GM18499 (cell line): ENCODE results near the gene ADAMTSL3.
"Not testable (repeated sequence)": the region's sequence is repeated elsewhere in the genome, so short reads cannot be mapped to it uniquely, and the experiment has no call there.

Experiments used
- ATAC-seq: cut with Tn5 transposase; IDR thresholded peaks from one replicate; pipeline ENCODE4 v1.9.1; 2021; ENCODE audit warnings: moderate number of reproducible peaks; ENCODE audit not compliant: insufficient read depth, unreplicated experiment

ADAMTSL3 gene

GRCh38 chr15:83943849-83944404 is 290.0 kb downstream of the ADAMTSL3 start:
- ATAC-seq, result no peak

DNA sequence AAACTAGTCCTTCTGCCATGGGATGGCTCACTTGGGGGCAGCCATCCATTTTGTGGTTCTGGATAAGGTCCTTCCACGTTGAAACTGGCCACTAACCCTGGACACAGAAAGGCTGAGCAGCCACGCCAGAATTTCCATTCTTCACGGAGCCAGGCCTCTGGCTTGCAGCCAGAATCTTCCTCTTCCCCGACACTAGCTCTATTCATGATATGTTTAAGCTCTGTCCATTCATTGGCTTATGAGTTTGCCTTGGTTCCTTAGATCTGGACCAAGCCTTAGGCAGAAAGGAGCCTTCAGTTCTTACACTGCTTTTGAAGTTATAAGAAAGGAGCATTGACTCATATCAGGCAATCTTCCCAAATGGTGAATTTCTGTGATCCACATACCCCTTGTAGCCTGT is 293.2 kb downstream of the ADAMTSL3 start:
- ATAC-seq, result no peak

DNA sequence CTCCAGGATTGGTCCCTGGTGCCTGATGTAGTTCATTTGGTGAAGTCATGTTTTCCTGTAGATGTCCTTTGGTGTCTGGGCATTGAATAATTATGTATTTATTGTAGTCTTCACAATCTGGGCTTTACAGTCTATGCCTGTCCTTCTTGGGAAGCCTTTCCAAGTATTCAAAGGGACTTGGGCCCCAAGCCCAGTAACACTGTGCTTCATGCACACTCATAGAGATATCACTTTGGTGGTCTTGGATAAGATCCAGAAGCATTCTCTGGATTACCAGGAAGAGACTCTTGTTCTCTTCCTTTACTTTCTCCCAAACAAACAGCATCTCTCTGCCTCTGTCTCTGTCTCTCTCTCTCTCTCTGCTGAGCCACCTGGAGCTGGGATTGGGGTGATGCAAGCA is 300.6 kb downstream of the ADAMTSL3 start:
- no peak for ATAC-seq

DNA sequence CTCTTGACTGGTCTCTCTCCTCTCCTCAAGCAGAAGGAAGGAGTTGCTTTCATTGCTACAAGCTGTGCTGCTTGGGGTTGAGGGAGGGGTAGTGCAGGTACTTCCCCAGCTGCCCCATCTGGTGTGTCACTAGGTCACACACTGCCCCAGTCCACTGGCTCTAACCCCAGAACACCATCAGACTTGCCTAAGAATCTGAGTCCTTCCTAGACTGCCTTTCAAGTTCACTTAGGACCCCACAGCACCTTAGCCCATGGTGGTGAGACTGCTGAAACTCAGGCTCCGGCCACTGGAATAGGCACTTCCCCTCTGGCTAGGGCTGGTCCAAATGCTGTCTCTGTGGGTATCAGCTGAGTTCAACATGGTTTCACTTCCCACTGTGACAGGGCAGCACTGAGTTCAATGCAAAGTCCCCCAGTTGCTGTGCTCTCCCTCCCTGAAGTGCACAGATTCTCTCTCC is 301.9 kb downstream of the ADAMTSL3 start:
- ATAC-seq, result peak; percentile 92

DNA sequence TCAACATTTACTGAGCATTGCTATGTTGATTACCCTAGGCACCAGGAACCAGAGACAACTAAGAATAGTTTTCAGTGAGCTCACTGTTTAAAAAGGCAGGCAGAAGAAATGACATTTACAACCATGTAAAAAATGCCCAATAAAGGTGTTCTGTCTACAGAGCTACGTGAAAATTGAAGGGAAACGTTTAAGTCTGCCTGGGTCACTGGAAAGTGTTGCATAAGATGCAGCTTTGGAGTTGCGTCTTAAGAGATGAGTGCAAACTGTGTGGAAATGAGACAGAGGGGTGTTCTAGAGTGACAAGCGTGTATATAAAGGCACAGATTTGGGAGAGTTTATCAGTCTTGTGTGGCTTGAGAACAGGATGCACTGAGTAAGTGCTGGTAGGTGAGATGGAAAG is 303.0 kb downstream of the ADAMTSL3 start:
- no peak for ATAC-seq

DNA sequence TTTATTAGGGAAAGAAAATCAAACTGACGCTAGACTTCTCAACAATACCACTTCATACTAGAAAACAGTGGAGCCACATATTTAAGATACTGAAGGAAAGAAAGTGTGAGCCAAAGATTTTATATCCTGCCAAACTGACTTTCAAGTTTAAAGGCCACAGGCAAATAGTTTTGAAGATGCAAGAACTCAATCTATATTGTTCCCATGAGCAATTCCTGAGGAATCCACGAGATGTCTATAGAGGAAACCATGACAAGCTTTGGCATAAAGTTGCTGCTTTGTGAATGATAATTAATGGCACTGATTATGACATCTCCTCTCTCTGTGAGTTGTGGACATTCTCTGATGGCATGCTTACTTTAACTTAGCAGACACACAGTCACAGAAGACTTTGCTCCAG is 305.6 kb downstream of the ADAMTSL3 start:
- ATAC-seq, result no peak

DNA sequence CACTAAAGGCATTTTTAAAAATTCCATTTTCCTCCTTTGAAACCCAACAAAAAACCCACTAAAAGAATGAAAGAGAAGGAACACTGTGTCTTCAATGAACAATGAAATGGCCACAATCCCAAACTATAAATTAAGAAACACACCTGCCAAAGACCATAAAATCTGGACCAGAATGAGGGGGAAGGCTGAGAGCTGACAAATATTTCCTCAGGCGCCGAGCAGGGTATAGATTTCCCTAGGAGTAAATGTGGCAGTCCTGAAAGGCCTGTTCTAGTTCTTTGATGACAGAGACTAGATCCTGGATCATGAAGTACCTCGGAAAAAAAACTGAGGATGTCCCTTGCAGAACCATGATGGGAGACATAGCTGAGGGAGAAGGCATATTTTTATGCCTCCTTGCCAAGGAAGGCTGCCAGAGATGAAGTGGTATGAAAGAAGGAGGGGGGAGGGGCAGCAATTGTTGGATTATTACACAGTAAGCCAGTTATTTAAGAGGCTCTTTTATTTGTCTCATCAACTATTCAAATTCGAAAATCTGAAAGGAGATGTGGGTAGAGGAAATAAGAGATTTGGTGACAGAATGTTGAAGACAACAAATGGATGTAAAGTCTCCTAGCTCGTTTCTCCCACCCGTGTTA is 306.4 kb downstream of the ADAMTSL3 start:
- ATAC-seq, result no peak

DNA sequence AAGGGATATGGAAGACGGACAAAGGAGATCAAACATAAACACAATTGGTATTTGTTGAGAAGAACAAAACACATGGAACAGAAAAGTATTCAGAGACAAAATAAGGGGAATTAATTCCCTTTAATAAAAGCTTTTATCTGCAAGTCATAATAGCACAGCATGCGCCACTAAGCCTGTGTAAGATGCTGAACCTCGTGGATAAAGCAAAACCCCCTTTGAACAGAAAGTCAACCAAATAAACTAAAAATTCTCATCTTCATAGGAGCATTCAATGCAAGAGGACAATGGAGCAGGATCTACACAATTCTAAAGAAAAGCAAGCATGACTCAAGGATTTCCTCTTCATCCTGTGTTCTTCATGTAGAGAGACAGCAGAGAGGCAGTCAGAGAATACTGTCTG is 307.4 kb downstream of the ADAMTSL3 start:
- ATAC-seq, result no peak

DNA sequence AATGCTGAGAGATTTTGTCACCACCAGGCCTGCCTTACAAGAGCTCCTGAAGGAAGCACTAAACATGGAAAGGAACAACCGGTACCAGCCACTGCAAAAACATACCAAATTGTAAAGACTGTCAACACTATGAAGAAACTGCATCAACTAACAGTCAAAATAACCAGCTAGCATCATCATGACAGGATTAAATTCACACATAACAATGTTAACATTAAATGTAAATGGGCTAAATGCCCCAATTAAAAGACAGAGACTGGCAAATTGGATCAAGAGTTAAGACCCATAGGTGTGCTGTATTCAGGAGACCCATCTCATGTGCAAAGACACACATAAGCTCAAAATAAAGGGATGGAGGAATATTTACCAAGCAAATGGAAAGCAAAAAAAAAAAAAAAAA is 311.0 kb downstream of the ADAMTSL3 start:
- ATAC-seq, result not testable (repeated sequence)

GRCh38 chr15:83970295-83970890 is 316.5 kb downstream of the ADAMTSL3 start:
- ATAC-seq, result no peak

DNA sequence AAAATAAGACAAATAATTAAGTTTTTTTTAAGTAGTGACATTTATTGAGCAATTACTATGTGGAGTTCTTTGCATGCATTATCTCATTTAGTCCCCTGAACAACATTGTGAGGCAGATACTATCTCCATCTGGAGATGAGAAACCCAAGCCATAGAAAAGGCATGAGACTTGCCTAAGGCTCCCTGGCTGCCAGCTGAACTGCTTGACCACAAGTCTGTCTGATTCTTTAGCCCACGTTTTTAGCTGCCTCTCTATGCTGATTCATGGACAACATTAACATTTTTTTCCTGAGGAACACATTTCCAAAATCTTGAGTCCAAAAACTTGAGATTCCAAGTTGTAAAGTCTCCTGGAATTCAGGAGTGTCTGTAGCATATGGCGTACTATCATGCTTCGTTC is 318.1 kb downstream of the ADAMTSL3 start:
- ATAC-seq, result no peak

DNA sequence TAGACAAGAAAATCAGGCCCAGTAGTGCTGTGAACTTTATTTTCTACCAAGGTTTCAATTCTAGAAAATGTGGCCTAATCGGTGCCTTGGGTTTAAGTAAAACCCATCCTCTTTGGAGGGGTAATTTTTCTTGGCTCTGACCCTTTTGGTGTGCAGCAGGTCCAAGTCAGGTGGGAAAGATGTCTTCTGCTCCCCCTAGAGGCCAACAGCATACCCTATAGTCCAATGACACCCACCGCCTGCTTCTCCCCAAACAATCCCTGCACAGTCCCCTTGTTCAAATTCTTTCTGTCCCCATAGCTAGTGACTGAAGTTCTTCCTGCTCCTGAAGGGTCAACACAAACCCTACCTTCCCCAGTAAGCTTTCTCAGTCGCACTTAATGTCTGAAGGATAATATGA is 319.9 kb downstream of the ADAMTSL3 start:
- ATAC-seq, result no peak

- ATAC-seq, result no peak
Observed at GRCh38 chr15:83977992-83978391, 324.1 kb downstream of the ADAMTSL3 start.

DNA sequence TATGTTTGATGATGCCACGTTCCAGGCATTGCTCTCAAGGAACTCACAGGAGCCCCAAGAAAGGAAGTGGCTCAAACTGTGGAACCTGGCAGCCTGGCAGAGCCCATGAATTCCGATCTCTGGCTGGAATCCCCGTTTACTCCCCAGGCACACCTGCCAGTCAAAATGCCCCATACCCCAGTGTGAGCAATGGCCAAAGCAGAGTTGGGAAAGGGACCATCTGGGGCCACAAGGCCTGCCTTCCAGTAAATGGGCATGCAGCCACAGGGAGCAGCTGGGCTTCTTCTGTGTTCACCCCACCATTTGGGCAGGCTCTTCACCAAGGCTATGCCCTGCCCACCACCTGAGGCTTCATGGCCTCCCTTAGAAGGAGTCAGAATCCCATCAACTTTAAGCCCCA is 324.7 kb downstream of the ADAMTSL3 start:
- ATAC-seq, result no peak

GRCh38 chr15:83980637-83981036 is 326.7 kb downstream of the ADAMTSL3 start:
- no peak for ATAC-seq

DNA sequence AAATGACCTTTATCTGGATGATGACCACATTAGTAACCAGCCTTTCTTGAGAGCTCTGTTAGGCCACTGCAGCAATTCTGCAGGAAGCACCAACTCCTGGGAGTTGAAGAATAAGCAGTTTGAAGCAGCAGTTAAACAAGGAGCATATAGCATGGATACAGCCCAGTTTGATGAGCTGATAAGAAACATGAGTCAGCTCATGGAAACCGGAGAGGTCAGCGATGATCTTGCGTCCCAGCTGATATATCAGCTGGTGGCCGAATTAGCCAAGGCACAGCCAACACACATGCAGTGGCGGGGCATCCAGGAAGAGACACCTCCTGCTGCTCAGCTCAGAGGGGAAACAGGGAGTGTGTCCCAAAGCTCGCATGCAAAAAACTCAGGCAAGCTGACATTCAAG is 328.8 kb downstream of the ADAMTSL3 start:
- ATAC-seq, result no peak

GRCh38 chr15:83983634-83984458 is 329.9 kb downstream of the ADAMTSL3 start:
- peak; percentile 76 for ATAC-seq

DNA sequence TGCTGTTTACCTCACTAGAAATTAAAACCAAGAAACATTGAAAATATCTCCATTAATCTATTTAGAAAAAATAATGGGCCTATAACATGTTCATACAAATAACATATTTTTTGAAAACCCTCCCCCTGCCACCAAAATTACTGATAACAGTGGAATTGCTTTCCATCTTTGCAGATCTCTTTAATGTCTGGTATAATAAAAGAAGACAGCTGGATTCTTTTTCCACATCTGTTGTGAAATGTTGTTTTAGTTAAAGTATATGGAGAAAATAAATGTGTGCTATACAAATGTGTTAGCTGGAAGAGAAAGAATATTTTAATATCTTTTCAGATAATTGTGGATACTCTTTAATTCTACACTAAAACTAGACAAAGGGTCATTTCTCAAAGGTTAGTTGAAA is 330.7 kb downstream of the ADAMTSL3 start:
- ATAC-seq, result no peak

DNA sequence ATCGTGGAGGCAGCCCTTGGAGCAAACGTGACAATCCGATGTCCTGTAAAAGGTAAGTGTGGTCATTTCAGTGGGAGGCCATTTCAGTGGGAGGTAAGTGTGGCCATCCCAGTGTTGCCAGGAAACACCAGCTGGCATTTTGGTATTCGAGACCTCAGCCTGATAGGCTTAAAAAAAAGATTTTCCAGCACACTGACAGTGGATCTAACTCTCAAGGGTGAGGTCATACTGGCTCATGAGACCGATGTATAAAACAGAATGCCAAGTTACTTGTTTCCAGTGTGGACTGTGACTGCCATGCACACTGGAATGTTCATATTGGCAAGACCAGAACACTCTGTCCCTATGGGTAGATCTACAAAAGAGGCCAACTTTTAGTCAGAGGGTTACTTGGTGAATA is 337.2 kb downstream of the ADAMTSL3 start:
- no peak for ATAC-seq

- ATAC-seq, result peak; percentile 62
Observed at GRCh38 chr15:83992324-83993031, 338.6 kb downstream of the ADAMTSL3 start.

GRCh38 chr15:83993591-83993990 is 339.7 kb downstream of the ADAMTSL3 start:
- ATAC-seq, result no peak
